ENCODE measurements around the gene PRKD2. TPM values are rescaled to one million over a fixed set of nuclear protein-coding genes. Genes with fewer than 3 reads are reported as not detected.

Gene PRKD2
- total and polyA plus RNA-seq, 2 of the 8 experiments (the other 6 are each of a cell fraction or from before 2014, with no cell fraction given) = 24.4 to 63.8 TPM

DNA sequence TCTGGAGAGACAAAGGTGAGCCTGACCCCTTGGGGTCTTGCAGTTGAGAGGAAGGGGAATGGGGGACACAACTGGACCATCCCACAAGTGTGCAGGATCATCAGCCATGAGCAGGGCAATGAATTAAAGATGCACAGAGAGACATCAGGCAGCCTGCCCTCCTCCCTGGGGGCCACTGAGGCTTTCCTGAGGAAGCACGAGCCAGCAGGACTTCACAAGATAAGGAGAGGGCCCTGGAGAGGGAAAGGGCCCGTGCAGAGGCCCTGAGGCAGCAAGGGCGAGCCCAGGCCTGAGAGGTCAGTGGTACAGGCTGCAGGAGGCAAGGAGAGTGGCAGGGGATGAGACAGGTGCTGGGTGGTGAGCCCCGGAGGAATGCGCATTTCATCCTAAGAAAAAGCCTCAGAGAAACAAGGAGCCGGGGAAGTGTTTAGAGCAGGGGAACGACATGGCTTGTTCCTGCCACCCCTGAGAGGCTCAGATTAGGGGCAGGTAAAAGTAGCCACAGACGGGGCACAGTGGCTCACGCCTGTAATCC, 9.0 kb upstream of the PRKD2 start:
- TF ChIP-seq SIRT6 (IDR thresholded peaks at IDR 0.05; ENCODE audit: low read length) (no peak), KDM1A (IDR thresholded peaks at IDR 0.05; ENCODE audit: borderline replicate concordance, low read length) (no peak), CHD1 (IDR thresholded peaks at IDR 0.05; ENCODE audit: low read depth, low read length) (no peak), POU5F1 (IDR thresholded peaks at IDR 0.05; ENCODE audit: low read depth, low read length) (0 out of 2 replicates have a peak, but pooled peaks have one; percentile 21), RBBP5 (IDR thresholded peaks at IDR 0.05; ENCODE audit: borderline replicate concordance, low read depth, low read length) (no peak), GTF2F1 (IDR thresholded peaks at IDR 0.05; ENCODE audit: borderline replicate concordance, low read depth, low read length) (no peak)
- H4K8ac ChIP-seq (ENCODE audit: extremely low read depth, insufficient read depth, low read length) = no peak overlapping the region
- CTCF ChIA-PET (ENCODE audit: partially characterized antibody) = interaction anchor here (1.1 to 15.8 kb wide), 5 partner anchors 10 to 21 kb away, joined by 3 to 188 read pairs (median 46); no protein-coding TSS in a partner anchor
- H3K4me2 ChIP-seq (ENCODE audit: insufficient read depth in 1 of 2, low read depth in 2 of 2, low read length in 2 of 2) = no peak overlapping the region
- H3K18ac ChIP-seq (ENCODE audit: extremely low read depth, low read length) = no peak overlapping the region
- H3K79me2 ChIP-seq (ENCODE audit: control insufficient read depth in 1 of 2, insufficient read depth in 2 of 2, low read length in 2 of 2) = peaks cover 0 to 9% of the 10 kb centered on the region in 2 experiments; a peak in 1 of 4 replicates
- 85% methylated on average over 9 of the region's 9 CpGs; no CpG with 5 or more reads in 1 of the 2 experiments for WGBS, 2 experiments (ENCODE audit: extremely low coverage in 1 of 2, insufficient coverage in 1 of 2, insufficient read length in 1 of 2, insufficient replicate concordance in 2 of 2, low coverage in 1 of 2, low lambda C conversion rate in 2 of 2, missing lambda C conversion rate in 1 of 2)
- peaks cover 35 to 80% (median 67%) of the 10 kb centered on the region in 4 experiments for H3K36me3 ChIP-seq (ENCODE audit: control insufficient read depth in 2 of 4, insufficient read depth in 4 of 4, low read length in 3 of 4)
- no peaks in the 10 kb centered on the region for H3K27me3 ChIP-seq (replicated peaks in 1 of 4; ENCODE audit: control insufficient read depth in 3 of 4, extremely low read depth in 1 of 4, insufficient read depth in 3 of 4, low read length in 3 of 4)
- no peak overlapping the region for H2AFZ ChIP-seq (ENCODE audit: low read length)
- H2BK15ac ChIP-seq (ENCODE audit: low read length) = no peak overlapping the region
- no peak overlapping the region for H3K56ac ChIP-seq (replicated peaks; ENCODE audit: insufficient read length, low read depth, low read length)
- no peaks in the 10 kb centered on the region for H3K23me2 ChIP-seq (ENCODE audit: low read depth, low read length)
- H4K5ac ChIP-seq (ENCODE audit: insufficient read length, low read depth, low read length) = no peak overlapping the region
- peaks cover 21 to 44% of the 10 kb centered on the region in 2 experiments for H4K20me1 ChIP-seq (replicated peaks in 1 of 2; ENCODE audit: control insufficient read depth in 1 of 2, insufficient read depth in 2 of 2, low read length in 2 of 2)
- H2BK20ac ChIP-seq (ENCODE audit: low read length) = no peak overlapping the region
- no peak overlapping the region for H2BK12ac ChIP-seq (ENCODE audit: low read depth, low read length)
- H3K4me3 ChIP-seq (ENCODE audit: extremely low read depth in 1 of 4, insufficient read depth in 2 of 4, low read depth in 3 of 4, low read length in 4 of 4) = no peak overlapping the region
- no peak overlapping the region for H2BK120ac ChIP-seq (replicated peaks; ENCODE audit: low read depth, low read length)
- H3K27ac ChIP-seq (ENCODE audit: low read depth, low read length) = no peak overlapping the region
- H4K91ac ChIP-seq (replicated peaks; ENCODE audit: insufficient read length, low read length) = no peak overlapping the region
- peaks cover 8% of the 10 kb centered on the region; the same call in 1 of the 2 replicates for H3K79me1 ChIP-seq (ENCODE audit: low read depth, low read length)
- no peak overlapping the region for H3K23ac ChIP-seq (ENCODE audit: insufficient read length)
- POLR2A ChIA-PET (ENCODE audit: partially characterized antibody) = interaction anchor here (1.1 kb wide), 1 partner anchor 15 kb away, joined by 3 read pairs; no protein-coding TSS in a partner anchor
- H2BK5ac ChIP-seq (ENCODE audit: low read depth, low read length) = no peak overlapping the region
- H3K9me3 ChIP-seq (ENCODE audit: insufficient read depth in 2 of 2, low read depth in 1 of 2, low read length in 1 of 2) = no peaks in the 10 kb centered on the region
- no peak overlapping the region for H3K4ac ChIP-seq (replicated peaks; ENCODE audit: insufficient read length, low read depth, low read length)
- no peak overlapping the region for H3K14ac ChIP-seq (ENCODE audit: insufficient read length)
- H2AK5ac ChIP-seq (ENCODE audit: low read depth, low read length) = no peak overlapping the region
- H3K9ac ChIP-seq (replicated peaks in 1 of 4; ENCODE audit: extremely low read depth in 1 of 4, low read depth in 3 of 4, low read length in 3 of 4) = no peak overlapping the region
- DNase-seq (ENCODE audit: low read depth in 1 of 2, low spot score in 2 of 2) (no peak), FAIRE-seq (no peak)
- peaks cover 0 to 3% (median 0%) of the 10 kb centered on the region in 4 experiments; a peak in 4 of 7 replicates for H3K4me1 ChIP-seq (replicated peaks in 1 of 4; ENCODE audit: control insufficient read depth in 3 of 4, insufficient read depth in 4 of 4, low read length in 3 of 4)

Data from H1 (cell line).